NCI-H460 (cell line): ENCODE data around the gene ZFYVE9. TPM values are rescaled to one million over a fixed set of nuclear protein-coding genes. Genes with fewer than 3 reads are reported as not detected.
"Not testable (repeated sequence)": the region's sequence is repeated elsewhere in the genome, so short reads cannot be mapped to it uniquely, and the experiment has no call there.

Experiments used
- DNase-seq: peaks from one replicate; pipeline ENCODE4 v3.0.0-alpha.2; 2016; ENCODE audit warnings: low read depth; ENCODE audit errors: extremely low read depth
- polyA plus RNA-seq: library from polyadenylated mRNA; depleted of rRNA; stranded (reverse); fragments of >200 nt; gene quantifications from 2 replicates; pipeline ENCODE4 v1.2.3, GENCODE V29; 2014; cell fraction: nucleus; rRNA removed
- total RNA-seq: library from RNA; depleted of rRNA; stranded (reverse); fragments of >200 nt; shearing (Covaris generic); gene quantifications from 2 replicates; pipeline ENCODE4 v1.2.3, GENCODE V29; 2014; rRNA removed

Gene ZFYVE9
- total RNA-seq, result 9.5 and 11.4 TPM in 2 replicates
- polyA plus RNA-seq, result 2.6 and 3.8 TPM in 2 replicates

GRCh38 chr1:52141513-52142219, at the start of gene ZFYVE9:
TSS of gene ZFYVE9 (plus strand) at chr1:52142089. CDS start at chr1:52233207, 91,118 bp downstream.
- DNase-seq, result peak; percentile 64

GRCh38 chr1:52094300-52094699, 47.6 kb upstream of the ZFYVE9 start:
- DNase-seq, result not testable (repeated sequence)

GRCh38 chr1:52096216-52096615, 45.7 kb upstream of the ZFYVE9 start:
- DNase-seq, result no peak

- no peak for DNase-seq
Observed at GRCh38 chr1:52098139-52098871, 43.6 kb upstream of the ZFYVE9 start.

- no peak for DNase-seq
Observed at GRCh38 chr1:52102336-52103013, 39.4 kb upstream of the ZFYVE9 start.

- no peak for DNase-seq
Observed at GRCh38 chr1:52111492-52111891, 30.4 kb upstream of the ZFYVE9 start.

- DNase-seq, result no peak
Observed at GRCh38 chr1:52112489-52112888, 29.4 kb upstream of the ZFYVE9 start.

GRCh38 chr1:52119301-52120079, 22.4 kb upstream of the ZFYVE9 start:
- DNase-seq, result no peak

GRCh38 chr1:52122384-52122783, 19.5 kb upstream of the ZFYVE9 start:
- no peak for DNase-seq

GRCh38 chr1:52123622-52124021, 18.3 kb upstream of the ZFYVE9 start:
- DNase-seq, result no peak

- no peak for DNase-seq
Observed at GRCh38 chr1:52125736-52126359, 16.0 kb upstream of the ZFYVE9 start.

GRCh38 chr1:52127181-52128180, 14.4 kb upstream of the ZFYVE9 start:
- DNase-seq, result peak; percentile 32

GRCh38 chr1:52139817-52140540, 1.9 kb upstream of the ZFYVE9 start:
- DNase-seq, result no peak

GRCh38 chr1:52140633-52141512, 1.0 kb upstream of the ZFYVE9 start:
- DNase-seq, result no peak

- DNase-seq, result no peak
Observed at GRCh38 chr1:52142220-52143183, 613 bp downstream of the ZFYVE9 start.

- DNase-seq, result no peak
Observed at GRCh38 chr1:52145137-52145536, 3.2 kb downstream of the ZFYVE9 start.
